ENCODE data around the gene CADM1.

CADM1 gene

GRCh38 chr11:115267871-115268270 lies 236.3 kb downstream of the CADM1 start:
- DNase-seq: no peak

GRCh38 chr11:115267238-115267781 lies 236.9 kb downstream of the CADM1 start:
- DNase-seq: no peak

- no peak for DNase-seq
Observed at GRCh38 chr11:115266066-115266639, 238.1 kb downstream of the CADM1 start.

DNA sequence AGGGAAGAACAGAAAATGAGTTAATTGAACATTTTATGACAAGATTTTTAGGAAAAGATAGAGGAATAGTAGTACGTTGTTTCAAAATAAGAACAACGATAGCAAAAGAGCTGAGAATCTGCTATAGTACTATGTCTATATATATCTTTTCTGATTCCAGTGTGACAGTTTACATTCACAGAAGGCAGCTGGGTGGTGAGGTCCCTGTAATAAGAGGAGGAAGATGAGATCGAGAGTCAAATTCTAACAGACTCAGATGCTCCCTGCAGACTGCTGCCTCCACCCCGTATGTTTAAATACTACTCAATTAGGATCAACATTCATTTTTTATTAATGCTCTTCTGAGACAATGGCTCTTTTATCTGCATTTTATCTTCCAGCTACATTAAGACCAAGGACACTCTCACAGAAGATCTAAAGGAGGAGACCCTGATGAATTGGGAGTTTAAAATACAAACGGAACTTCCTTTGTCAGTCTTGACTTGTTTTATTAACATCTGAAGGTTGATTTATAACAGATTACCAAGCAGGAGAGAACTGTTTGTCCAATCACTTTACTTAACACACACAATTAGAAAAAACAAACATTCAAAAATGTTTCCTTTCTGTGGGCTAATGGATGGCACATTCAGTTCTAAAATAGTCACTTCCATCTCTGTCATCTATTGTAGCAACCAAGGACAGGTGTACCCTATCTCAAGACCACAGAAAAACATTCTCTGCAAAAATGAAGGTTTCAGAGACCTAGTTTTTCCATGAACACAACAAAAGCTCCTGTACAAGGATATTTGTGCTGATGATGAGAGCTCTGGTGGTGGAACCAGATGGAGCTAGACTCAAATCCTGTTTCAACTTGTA lies 240.2 kb downstream of the CADM1 start:
- DNase-seq: no peak

- no peak for DNase-seq
Observed at GRCh38 chr11:115258216-115258615, 246.0 kb downstream of the CADM1 start.

GRCh38 chr11:115257678-115258077 lies 246.5 kb downstream of the CADM1 start:
- DNase-seq: no peak

DNA sequence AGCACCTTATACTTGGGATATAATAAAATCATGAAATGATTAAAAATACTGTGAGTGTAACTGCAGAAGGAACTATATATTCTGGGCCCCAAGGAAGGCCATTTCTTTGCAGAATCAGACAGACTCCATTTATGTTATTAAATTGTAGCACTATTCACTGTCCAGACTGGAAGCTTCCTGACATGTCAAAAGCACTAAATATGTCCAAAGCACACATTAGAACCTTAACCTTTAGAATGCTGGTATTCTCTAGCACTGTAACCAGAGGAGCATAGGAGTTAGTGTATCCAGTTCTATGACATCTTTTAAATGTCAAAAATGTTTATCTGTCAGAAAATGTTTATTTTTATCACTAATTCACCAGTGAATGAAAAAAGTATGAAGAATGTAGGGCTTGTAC lies 246.9 kb downstream of the CADM1 start:
- no peak for DNase-seq

GRCh38 chr11:115256397-115257197 lies 247.6 kb downstream of the CADM1 start:
- DNase-seq: no peak

GRCh38 chr11:115255006-115255762 lies 249.0 kb downstream of the CADM1 start:
- no peak for DNase-seq

- DNase-seq: no peak
Observed at GRCh38 chr11:115251126-115251525, 253.1 kb downstream of the CADM1 start.

- DNase-seq: no peak
Observed at GRCh38 chr11:115249061-115249578, 255.1 kb downstream of the CADM1 start.

DNA sequence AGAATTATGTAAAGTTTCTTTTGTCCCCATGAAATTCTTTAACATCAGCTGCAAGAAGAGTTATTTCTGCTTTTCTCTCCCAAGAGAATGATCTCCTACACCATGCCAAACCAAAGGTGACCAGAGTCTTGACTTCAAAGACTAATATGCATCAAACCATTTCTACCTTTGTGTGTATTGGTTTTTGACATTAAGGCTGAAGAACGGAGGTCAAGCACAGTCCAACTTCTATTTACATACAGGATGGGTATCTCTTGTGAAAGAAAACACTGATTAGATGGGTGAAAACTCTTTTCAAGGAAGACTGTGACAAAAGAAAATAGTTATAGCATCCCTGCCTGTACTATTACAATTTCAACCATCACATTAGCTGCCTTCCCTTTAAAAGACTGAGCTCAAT lies 256.3 kb downstream of the CADM1 start:
- no peak for DNase-seq

- DNase-seq: no peak
Observed at GRCh38 chr11:115247361-115247760, 256.9 kb downstream of the CADM1 start.

DNA sequence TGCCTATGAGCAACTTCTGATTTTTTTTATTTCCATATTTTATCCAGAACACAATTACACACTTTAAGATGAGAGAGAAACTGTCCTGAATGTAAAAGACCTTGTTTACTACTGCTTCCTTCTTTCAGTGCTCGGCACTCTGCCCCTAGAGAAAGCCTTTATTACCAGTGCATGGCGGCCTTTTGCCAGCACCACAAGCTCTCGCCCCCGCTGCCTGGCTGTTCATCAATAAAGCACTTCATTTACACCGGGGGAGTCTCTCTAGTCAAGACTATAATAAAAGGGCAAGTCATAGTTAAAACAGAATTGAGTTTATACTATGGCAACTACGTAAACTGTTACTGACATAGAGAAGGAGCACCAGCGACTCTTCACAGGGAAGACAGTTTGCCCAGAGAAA lies 259.5 kb downstream of the CADM1 start:
- DNase-seq: no peak

DNA sequence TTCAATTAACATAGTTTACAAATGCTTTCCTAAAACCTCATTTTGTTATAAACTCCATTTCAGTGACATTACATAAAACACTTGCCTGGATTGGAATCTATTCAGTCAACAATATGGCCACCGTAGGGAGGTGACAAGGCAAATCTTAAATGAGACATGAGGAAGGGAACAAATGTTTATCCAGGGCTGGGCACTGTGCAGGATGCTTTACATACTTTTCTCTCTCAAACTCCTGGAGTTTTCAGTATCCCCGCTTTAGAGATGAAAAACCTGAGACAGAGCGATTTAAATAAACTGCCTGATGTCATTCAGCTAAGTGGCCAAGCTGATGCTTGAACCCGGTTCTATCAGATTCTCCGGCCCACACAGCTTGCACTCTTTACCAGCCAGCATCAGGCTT lies 259.9 kb downstream of the CADM1 start:
- no peak for DNase-seq

DNA sequence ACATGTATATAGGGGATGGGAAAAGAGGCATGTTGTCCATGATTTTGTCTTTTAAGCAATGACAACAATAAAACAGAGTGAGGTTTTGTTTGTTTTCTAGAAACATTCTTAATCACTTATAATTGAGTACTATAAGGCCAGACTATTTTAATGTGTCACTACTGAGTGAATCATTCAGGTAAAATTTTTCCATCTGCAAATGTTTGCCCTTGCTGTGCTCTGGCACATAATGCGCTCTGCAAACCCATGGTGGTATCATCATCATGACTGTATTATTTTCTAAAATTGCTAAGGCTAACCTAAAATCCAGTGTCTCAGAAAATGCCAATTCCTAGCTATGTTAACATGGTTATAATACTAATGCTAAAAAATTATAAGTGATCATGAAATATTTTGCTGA lies 261.2 kb downstream of the CADM1 start:
- no peak for DNase-seq

DNA sequence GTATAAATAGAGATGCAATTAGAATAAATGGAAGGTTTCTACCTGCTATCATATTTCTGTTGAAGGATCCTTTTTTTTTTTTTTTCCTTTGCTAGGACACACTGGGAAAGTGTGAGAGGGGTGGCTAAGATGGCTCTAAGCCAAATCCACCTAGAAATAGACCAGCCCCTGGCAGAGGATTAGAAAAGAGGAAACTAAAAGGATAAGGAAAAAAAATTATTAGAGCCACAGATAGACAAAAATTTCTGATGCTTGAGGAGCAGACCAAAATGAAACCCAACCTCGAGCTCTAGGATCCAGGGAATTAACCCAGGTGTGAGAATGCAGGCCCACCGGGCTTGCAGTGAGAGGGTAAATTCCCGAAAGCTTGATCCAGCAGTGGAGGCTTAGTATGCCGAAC lies 262.3 kb downstream of the CADM1 start:
- no peak for DNase-seq

- no peak for DNase-seq
Observed at GRCh38 chr11:115238791-115239190, 265.4 kb downstream of the CADM1 start.

DNA sequence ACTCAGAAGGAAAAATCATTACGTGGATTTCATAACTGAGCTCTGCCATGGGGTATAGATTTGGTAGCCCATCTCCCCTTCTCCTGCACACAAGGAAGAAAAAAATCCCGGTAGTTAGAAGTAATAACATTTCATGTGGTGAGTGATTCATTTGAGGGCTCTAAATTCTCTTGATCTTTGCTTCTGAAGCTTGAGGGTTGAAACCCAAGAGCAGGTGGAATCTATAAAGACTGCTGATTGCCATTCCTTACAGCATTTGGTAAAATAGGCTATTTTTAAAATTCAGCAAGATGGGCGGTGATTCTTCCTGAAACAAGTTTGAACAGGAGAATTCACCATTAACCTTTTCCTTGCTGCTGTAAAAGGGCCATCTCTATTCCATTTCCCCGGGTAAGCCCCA lies 266.1 kb downstream of the CADM1 start:
- no peak for DNase-seq

- DNase-seq: no peak
Observed at GRCh38 chr11:115237578-115237977, 266.6 kb downstream of the CADM1 start.

DNA sequence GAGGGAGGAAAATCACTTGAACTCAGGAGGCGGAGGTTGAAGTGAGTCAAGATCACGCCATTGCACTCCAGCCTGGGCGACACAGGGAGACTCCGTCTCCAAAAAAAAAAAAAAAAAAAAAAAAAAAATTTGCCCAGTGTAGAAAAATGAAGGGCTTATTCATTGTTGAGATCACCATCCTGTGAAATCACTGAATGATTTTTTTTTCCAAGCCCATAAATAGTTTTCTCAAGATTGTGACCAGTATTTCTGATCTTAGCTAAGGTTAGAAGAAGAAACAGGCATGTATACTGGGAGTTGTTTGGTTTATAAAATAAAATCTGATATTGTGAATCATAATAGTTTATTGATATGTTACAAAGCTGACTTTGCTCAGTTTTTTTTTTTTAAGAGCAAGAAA lies 269.4 kb downstream of the CADM1 start:
- DNase-seq: no peak

GRCh38 chr11:115226556-115226955 lies 277.7 kb downstream of the CADM1 start:
- no peak for DNase-seq

DNA sequence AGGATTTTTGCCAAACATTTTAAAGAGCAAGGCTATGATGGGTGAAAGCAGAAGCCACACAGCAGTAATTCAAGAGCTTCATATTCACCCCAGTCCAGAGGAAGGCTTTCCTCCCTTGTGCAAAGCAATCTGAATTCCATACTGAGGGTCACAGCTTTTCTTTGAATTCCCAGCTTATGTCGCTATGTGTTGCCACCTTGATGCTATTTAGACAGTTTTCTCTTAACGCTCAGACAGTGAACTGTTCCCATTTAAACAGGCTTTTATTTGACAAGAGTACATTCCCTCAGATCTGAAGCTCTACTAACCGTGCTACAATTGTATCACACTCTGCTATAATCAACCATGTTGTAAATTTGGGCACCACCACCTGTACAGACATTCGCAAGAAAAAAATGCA lies 279.7 kb downstream of the CADM1 start:
- DNase-seq: no peak
